Adrenal gland (tissue), 5 donors: Measurements from ENCODE around the gene VASH1.

Experiments used
- CTCF ChIP-seq, 6 experiments: fragments of 450-650 bp in 4 of 6; fragments of 200-600 bp in 2 of 6; sonication (generic) in 1 of 6; IDR thresholded peaks; 1 replicate in 5 of 6; 2 replicates in 1 of 6; pipeline versions ENCODE4 v1.5.1 to v1.8.0; 2016 to 2021; ENCODE audit warnings: antibody characterized with exemption in 6 of 6, mild to moderate bottlenecking in 2 of 6, moderate library complexity in 1 of 6
- POLR2A ChIP-seq, 2 donors: fragments of 450-650 bp; IDR thresholded peaks; one replicate each; pipeline ENCODE4 v1.6.1; 2017; ENCODE audit warnings: antibody characterized with exemption in 2 of 2, mild to moderate bottlenecking in 2 of 2, moderate library complexity in 1 of 2
- donor health status: DM: no; HTN: no; CAD: no.

DNA sequence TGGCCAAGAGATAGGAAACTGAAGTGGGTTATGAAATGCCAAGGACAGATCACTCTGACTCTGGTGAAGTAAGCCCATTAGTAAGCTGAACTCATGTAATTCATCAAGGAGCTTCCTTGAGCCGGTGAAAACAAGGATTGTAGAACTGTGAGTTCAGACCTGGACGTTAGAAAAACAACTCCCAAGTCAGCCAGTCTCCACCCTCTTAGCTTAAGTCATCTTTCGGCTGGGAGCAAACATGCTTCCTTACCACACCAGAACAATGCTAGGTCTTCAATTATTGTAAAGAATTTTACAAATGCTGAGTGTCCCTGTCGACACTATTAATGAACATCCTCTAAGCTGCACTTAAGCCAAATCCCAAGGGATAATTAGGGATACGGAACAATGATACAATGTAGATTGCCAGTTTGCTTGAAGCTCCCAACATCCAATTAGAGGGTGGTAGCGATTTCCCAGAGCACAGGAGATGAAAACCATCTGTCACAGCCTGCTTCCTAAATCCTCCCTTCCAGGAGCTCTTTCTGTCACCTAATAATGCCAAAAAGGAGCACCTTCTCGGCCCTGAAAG is 45.7 kb upstream of the VASH1 start:
- TF ChIP-seq CTCF (IDR thresholded peaks at IDR 0.05), result no peak
- peak in 1 of 2 donors; percentile 34 for TF ChIP-seq POLR2A (IDR thresholded peaks at IDR 0.05)
